Left hindlimb (tissue), 1 donor: ENCODE measurements around the gene ARHGAP1.

Source experiments
- DNase-seq: peaks from one replicate; pipeline ENCODE4 v3.0.0-alpha.2; 2018

The ARHGAP1 gene

DNA sequence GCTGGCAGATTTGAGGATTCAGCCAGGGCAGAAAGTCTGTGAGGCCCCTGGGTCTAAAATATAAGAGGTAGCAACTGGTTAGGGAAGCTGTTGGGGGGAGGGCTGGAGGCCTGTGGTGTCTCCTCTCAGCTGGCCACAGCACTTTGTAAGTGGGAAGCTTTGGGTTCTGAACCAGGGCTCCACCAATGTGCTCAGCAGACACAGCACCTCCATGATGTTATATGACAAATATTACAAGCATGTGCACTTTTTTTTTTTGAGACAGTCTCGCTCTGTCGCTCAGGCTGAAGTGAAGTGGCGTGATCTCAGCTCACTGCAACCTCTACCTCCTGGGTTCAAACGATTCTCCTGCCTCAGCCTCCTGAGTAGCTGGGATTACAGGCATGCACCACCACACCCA is 8.0 kb downstream of the ARHGAP1 start:
- no peak for DNase-seq

DNA sequence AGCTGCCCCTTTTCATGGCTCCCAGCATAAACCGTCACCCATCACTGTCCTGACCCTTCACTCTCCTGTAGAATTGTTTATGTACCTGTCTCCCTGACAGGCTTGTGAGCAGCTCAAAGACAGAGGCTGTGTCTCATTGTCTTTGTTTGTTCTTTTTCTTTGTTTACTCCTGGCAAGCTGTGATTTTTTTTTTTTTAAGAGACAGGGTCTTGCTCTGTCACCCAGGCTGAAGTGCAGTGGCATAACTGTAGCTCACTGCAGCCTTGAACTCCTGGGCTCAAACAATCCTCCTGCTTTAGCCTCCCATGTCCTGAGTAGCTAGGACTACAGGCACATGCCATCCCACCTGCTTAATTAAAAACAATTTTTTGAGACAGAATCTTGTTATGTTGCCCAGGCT is 9.7 kb downstream of the ARHGAP1 start:
- DNase-seq: no peak

DNA sequence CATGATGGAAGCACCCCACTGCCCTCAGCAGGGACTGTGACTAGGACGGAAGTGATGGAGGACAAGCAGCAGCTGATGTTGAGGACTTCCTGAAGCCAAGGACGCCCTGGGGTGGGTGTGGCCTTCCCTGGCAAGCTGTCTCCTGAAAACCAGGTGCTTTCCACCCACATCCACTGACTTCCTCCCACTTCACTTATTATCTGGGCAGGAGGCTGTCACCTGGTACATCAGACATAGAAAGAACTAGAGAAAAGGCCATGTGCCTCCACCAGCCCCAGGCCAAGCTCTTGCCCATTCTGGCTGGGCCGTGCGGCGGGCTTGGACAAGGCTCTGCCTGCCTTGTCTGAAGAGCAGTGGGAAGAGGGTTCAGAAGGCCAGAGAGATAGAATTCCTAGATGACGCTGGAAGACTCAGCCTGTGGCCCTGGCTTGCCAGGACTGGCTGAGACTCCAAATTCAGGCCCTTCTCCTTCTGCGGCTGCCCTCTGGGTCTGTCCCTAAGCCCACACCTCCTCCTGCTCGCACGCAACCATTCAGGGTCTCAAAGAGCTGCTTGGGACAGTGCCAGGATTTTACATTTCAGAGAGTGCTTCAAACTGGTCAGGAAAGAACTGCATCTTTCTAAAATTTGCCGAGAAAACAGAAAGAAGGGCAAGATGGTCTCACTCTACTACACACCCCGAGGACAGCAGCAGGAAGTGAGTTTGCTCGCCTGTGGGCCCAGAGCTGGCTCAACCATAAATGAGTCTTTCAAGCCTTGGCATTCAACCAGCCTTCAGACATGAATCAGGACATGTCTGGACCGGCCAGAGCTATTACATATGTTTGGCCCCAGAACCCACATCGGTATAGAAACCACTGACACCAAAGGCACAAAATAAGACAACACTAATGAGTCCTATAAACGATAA is 13.3 kb downstream of the ARHGAP1 start:
- no peak for DNase-seq

GRCh38 chr11:46684367-46684766 is 16.1 kb downstream of the ARHGAP1 start:
- DNase-seq: no peak

DNA sequence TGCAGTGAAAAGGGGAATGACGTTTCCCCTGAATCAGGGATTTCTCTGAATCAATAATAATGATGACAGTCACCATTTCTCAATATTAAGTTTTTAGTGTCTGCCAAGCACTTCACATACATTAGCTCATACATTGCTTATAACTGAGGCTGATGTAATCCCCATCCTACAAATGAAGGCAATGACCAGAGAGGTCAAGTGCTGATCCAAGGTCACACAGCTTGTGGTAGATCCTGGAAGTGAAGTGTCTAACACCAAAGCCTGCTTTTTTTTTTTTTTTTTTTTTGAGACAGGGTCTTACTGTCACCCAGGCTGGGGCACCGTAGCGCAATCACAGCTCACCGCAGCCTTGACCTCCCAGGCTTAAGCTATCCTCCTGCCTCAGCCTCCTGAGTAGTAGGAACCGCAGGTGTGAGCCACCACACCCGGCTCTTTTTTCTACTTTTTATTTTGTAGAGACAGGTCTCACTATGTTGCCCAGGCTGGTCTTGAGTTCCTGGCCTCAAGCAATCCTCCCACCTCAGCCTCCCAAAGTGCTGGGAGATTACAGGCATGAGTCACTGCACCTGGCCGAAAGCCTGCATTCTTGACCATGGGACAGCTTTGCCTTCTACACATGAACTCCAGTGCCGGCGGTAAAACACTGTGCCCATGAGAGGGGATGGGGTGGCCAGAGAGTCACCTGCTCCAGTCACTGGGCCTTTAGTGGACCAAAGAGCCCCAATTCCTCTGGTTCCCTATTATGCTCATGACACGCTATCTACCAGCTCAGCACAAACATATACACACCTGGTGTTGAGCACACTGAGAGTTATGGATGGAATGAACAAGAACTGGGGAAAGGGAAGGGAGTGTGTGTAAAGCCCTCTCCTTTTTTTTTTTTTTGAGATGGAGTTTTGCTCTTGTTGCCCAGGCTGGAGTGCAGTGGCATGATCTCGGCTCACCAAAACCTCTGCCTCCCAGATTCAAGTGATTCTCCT is 17.4 kb downstream of the ARHGAP1 start:
- DNase-seq: no peak

- DNase-seq: no peak
These were observed 18.6 kb downstream of the ARHGAP1 start for GRCh38 chr11:46681814-46682213.

GRCh38 chr11:46680815-46681214 is 19.6 kb downstream of the ARHGAP1 start:
- no peak for DNase-seq

GRCh38 chr11:46680164-46680760 is 20.2 kb downstream of the ARHGAP1 start:
- no peak for DNase-seq

DNA sequence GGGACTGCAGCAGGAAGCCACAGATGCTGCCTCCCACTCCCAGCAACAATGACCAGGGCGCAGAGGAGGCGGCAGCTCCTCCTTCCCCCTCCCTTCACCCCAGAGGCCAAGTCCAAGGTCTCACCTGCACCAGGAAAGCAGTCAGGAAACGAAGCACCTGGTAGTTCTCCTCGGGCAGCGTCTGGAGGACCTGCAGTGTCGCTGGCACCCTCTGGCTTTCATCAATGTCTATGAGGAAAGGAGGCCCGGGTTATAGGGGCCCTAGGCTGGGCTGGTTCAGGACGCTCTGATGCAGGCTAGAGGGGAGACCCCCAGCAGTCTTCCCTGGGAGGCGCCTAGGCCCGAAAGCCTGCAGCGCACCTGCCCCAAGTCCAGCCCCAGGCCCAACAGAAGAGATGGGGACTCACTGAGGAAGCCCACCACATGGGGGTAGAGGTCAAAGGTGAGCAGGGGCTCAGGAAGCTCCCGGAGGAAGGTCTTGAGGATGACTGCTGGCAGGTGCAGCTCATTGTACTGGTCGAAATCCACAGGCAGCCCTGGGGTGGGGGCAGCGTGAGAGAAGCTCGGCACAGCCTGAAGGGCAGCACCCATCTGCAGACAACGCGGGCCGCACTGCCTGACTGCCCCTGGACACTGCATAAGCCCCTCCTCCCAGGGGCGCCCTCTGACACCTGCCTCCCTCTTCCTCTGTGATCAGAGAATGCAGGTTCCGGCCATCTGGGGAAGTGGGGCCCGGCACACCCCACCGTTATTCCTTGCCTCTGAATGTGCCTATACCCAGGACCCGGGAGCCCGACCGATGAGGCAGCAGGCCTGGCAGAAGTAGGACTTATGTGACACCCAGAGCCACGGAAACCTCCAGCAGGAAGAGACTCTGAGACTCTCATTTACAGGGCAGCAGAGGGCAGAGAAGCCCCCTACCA is 20.9 kb downstream of the ARHGAP1 start:
- no peak for DNase-seq

GRCh38 chr11:46678741-46679130 is 21.7 kb downstream of the ARHGAP1 start:
- DNase-seq: no peak

DNA sequence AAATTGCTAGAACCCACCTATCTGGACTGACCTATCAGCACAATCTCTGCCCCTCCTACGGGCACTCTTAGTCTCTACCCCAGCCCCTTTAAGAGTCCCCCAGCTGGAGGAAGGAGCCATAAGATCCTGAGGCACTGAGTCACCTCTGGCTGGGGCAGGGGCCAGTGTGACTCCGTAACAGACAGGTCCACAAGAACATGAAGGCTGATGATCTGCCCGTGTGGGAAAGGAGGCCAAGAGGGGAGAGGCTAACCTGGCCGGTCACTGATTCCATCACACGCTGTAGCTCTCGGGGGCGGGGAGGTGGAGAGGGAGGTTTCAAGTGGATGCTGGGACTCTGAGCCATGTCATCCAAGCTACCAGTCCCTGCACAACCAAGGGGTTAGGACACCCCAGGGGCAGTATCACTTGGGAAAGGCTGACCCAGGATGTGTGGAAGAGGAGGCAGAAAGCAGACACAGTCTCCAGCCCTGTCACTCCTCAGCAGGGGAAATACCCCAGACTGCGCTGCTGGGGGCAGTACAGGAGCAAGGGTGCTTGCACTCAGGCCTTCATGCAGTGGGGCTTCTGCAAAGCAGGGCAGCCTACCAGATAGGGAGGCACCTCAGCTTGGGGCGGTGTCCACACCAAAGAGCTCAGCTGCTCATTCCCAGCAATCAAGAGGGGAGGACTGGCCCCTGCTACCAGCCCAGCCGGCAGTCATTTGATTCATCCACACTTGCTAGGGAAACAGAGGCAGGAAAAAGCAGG is 22.3 kb downstream of the ARHGAP1 start:
- no peak for DNase-seq

- no peak for DNase-seq
These were observed 23.2 kb downstream of the ARHGAP1 start for GRCh38 chr11:46677169-46677568.

GRCh38 chr11:46676436-46677158 is 23.8 kb downstream of the ARHGAP1 start:
- DNase-seq: no peak

DNA sequence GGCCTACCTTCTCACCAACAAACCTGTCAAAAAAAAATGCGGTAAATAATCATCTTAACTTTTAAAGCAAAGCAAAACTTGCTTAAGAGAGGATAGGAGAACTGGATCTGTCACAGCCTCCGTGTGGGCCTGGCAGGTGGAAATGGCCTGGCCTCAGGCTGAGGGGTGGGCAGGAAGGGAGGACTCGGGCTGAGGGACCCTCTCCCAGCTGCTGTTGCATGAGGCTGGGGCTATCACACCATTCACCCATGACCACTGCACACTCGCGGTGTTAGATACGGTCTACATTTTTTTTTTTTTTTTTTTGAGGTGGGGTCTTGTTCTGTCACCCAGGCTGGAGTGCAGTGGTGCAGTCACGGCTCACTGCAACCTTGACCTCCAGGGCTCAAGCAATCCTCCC is 24.5 kb downstream of the ARHGAP1 start:
- DNase-seq: no peak

DNA sequence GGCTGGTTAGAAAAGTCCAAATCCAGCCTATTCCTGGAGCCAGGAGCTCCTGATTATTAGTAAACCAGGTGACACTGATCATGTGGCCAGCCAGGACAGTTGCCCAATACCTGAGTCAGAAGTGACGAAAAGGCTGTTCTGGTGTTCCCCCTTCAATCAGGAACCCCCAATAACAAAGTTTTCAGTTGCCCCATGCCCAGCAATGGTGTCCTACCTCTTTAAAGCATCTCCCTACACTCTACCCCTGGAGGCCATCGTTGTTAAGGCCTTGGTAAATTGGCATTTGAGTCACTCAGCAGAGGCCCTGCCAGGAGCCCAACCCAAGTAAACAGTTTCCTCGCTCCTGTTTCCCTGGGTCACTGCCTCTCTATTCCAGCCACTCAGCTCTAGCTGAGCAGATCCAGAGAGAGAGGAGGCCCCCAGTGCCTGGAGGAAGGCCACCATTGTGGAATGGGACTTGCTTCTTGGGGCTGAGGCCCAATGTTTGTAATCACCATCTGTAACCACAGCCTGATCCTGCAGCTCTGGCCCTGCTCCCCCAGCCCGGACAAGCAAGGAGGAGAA is 25.0 kb downstream of the ARHGAP1 start:
- no peak for DNase-seq

GRCh38 chr11:46674463-46675287 is 25.7 kb downstream of the ARHGAP1 start:
- no peak for DNase-seq

DNA sequence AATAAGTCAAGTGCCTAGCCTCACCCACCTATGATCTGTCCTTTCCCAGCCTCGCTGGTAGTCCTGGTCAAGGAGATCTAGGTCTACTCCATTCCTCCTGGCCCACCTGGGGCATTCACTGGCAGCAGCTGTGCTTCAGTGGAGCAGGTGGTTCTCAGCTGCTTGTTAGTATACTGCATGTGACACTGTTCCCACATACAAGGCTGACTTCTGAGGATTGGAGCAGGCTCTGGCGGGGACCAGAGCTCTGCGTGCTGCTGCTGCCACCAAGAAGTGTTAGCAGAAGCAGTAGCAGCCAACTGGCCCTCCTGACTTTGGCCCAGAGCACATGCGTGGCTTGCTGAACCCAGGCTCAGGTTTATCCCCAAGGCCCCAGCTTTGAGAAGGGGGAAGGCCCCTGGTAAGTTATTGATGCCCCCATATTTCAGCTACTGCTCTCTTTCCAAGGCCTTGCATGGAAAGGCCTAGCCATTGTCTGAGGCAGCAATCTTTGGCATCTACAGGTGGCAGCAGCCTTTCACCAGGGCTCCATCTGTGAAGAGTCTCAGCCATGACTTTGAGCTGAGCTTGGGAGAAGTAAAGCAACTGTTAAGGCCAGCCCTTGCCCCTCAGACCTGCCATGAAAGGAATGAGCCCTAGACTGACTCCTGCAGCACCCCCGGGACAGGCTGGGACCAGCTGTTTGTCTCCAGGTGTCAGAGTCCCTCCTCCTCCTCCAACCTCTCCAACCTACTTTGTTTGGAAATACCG is 26.5 kb downstream of the ARHGAP1 start:
- no peak for DNase-seq

DNA sequence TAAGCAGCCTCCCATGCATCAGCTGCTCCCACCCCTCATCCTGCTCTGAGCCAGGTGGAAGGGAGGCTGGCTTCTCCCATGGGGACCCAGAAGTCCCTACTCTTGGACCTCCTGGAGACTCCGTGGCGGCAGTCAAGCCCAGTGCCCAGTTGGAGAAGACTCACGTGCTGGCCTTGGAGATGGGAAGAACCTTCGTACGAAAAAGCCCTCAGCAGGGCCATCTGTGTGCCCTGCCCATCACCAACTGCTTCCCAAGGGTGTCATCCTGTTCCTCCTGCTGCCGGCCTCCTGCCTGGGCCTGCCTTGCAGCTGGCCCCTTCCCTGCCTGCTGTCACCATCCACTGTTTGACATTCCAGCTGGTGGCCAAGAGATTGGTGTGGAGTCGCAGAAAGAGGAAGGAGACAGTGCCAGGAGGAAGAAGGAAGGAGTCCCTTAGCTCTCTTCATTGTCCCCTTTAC is 28.0 kb downstream of the ARHGAP1 start:
- DNase-seq: no peak

DNA sequence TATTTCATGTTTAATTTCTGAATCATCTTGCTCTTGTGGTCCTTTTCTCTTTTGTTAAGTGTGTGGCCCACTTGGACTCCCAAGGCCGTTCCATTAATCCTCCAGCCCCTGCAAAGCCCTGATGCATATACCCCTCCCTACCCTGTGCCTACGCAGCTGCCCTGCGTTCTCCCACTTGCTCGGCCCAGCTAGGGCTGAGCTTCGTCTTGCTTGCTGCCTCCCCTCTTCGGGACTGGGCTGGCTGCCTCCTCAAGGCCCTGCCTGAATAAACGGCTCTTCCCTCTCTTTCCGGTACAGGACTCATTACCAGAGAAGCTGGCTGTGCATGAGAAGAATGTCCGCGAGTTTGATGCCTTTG is 28.5 kb downstream of the ARHGAP1 start:
- no peak for DNase-seq
